OCI-LY3 (cell line): Measurements from ENCODE around the gene CLPX.

Experiments
- H2AFZ ChIP-seq: fragments of 200-600, 300-600 bp; shearing (Covaris generic); 2 replicates; pipeline ENCODE4 v1.6.0; 2014; ENCODE audit warnings: antibody characterized with exemption, low read depth, low read length
- H3K27ac ChIP-seq: fragments of 200-600, 300-600 bp; sonication (generic); 2 replicates; pipeline ENCODE4 v1.5.1; 2014; ENCODE audit warnings: mild to moderate bottlenecking, low read length, moderate library complexity, mixed read lengths
- H3K27me3 ChIP-seq: fragments of 200-600, 300-600 bp; sonication (generic); 2 replicates; pipeline ENCODE4 v1.6.1; 2014; ENCODE audit warnings: low read depth, low read length, mixed read lengths
- H3K36me3 ChIP-seq: fragments of 200-600, 300-600 bp; sonication (generic); replicated peaks from 2 replicates; pipeline ENCODE3; 2014; ENCODE audit warnings: low read depth, low read length, mixed read lengths
- H3K4me1 ChIP-seq: fragments of 300-600, 200-600 bp; sonication (generic); 2 replicates; pipeline ENCODE4 v1.6.1; 2014; ENCODE audit warnings: low read length, mixed read lengths
- H3K4me2 ChIP-seq: fragments of 200-600, 300-600 bp; sonication (generic); 2 replicates; pipeline ENCODE4 v1.6.1; 2014; ENCODE audit warnings: low read length, mixed read lengths
- H3K4me3 ChIP-seq: fragments of 300-600, 200-600 bp; sonication (generic); 2 replicates; pipeline ENCODE4 v1.5.1; 2014; ENCODE audit warnings: antibody characterized with exemption, mild to moderate bottlenecking, low read length, moderate library complexity
- H3K79me2 ChIP-seq: fragments of 300-600, 200-600 bp; shearing (Covaris generic); 2 replicates; pipeline ENCODE4 v1.6.1; 2014; ENCODE audit warnings: mild to moderate bottlenecking, low read length, mixed read lengths
- H3K9ac ChIP-seq: fragments of 300-600, 200-600 bp; shearing (Covaris generic); 2 replicates; pipeline ENCODE4 v1.6.0; 2014; ENCODE audit warnings: mild to moderate bottlenecking, low read length, moderate library complexity
- H3K9me3 ChIP-seq: fragments of 200-600, 300-600 bp; shearing (Covaris generic); 2 replicates; pipeline ENCODE4 v1.6.1; 2014; ENCODE audit warnings: low read length, mixed read lengths; ENCODE audit not compliant: insufficient read depth
- H4K20me1 ChIP-seq: fragments of 200-600, 300-600 bp; sonication (generic); 2 replicates; pipeline ENCODE4 v1.6.1; 2016; ENCODE audit warnings: low read length, mixed read lengths; ENCODE audit not compliant: insufficient read depth
- CTCF ChIP-seq: fragments of 200-600, 300-600 bp; sonication (generic); IDR thresholded peaks from 2 replicates; pipeline ENCODE4 v1.5.1; 2014; ENCODE audit warnings: antibody characterized with exemption, low read length, low read depth
- EZH2phosphoT487 ChIP-seq: fragments of 200-600 bp; shearing (Covaris generic); IDR thresholded peaks from 2 replicates; pipeline ENCODE4 v1.6.1; 2018; ENCODE audit warnings: antibody characterized with exemption, mixed run types, low read depth

CLPX gene

DNA sequence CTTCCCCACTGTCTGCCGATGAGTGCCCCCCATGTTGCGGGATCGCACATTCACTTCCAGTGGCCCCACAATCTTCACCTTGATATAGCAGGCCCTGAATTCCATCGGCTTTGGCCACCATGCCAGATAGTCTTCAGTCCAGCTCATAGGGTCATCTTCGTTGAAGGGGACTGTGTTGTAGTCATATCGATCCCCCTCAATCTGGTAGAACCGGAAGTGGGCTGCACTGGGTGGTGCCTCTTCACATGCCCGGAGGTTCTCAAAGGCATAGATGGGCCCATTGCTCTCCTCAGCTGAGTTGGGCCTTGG, 12.1 kb upstream of the CLPX start:
- H3K27ac ChIP-seq = no peak overlapping the region
- no peak overlapping the region for H2AFZ ChIP-seq
- H4K20me1 ChIP-seq = no peaks in the 10 kb centered on the region
- no peak overlapping the region for H3K9ac ChIP-seq
- H3K4me1 ChIP-seq = no peaks in the 10 kb centered on the region
- no peak overlapping the region for H3K4me3 ChIP-seq
- H3K4me2 ChIP-seq = no peak overlapping the region
- no peaks in the 10 kb centered on the region for H3K9me3 ChIP-seq
- no peak for TF ChIP-seq CTCF
- TF ChIP-seq EZH2phosphoT487 = no peak
- H3K36me3 ChIP-seq = no peaks in the 10 kb centered on the region
- H3K79me2 ChIP-seq = no peaks in the 10 kb centered on the region
- H3K27me3 ChIP-seq = peaks cover 6% of the 10 kb centered on the region; the same call in 1 of the 2 replicates

- Histone ChIP-seq H3K9me3 (no peaks in the 10 kb centered on the region), H3K79me2 (no peaks in the 10 kb centered on the region), H3K4me2 (no peak overlapping the region), H3K4me1 (no peaks in the 10 kb centered on the region), H3K36me3 (no peaks in the 10 kb centered on the region), H3K4me3 (no peak overlapping the region), H2AFZ (no peak overlapping the region), H4K20me1 (no peaks in the 10 kb centered on the region), H3K9ac (no peak overlapping the region), H3K27me3 (peaks cover 5% of the 10 kb centered on the region; the same call in 1 of the 2 replicates), H3K27ac (no peak overlapping the region)
- TF ChIP-seq CTCF = no peak
- TF ChIP-seq EZH2phosphoT487 = no peak
These were observed 11.6 kb upstream of the CLPX start for GRCh38 chr15:65196637-65197336.

GRCh38 chr15:65195548-65195923, 10.4 kb upstream of the CLPX start:
- H3K36me3 ChIP-seq = no peaks in the 10 kb centered on the region
- no peaks in the 10 kb centered on the region for H4K20me1 ChIP-seq
- no peaks in the 10 kb centered on the region for H3K79me2 ChIP-seq
- H3K4me2 ChIP-seq = no peak overlapping the region
- H3K4me1 ChIP-seq = no peaks in the 10 kb centered on the region
- no peak overlapping the region for H3K9ac ChIP-seq
- peaks cover 4% of the 10 kb centered on the region; the same call in 1 of the 2 replicates for H3K27me3 ChIP-seq
- TF ChIP-seq CTCF (no peak), EZH2phosphoT487 (no peak)
- no peak overlapping the region for H3K27ac ChIP-seq
- H2AFZ ChIP-seq = no peak overlapping the region
- no peak overlapping the region for H3K4me3 ChIP-seq
- H3K9me3 ChIP-seq = no peaks in the 10 kb centered on the region

GRCh38 chr15:65194826-65195547, 9.8 kb upstream of the CLPX start:
- Histone ChIP-seq H3K4me2 (no peak overlapping the region), H3K4me3 (no peak overlapping the region), H2AFZ (no peak overlapping the region), H3K27ac (no peak overlapping the region), H3K9ac (no peak overlapping the region), H3K36me3 (no peaks in the 10 kb centered on the region), H3K4me1 (no peaks in the 10 kb centered on the region), H3K27me3 (peaks cover 4% of the 10 kb centered on the region; the same call in 1 of the 2 replicates), H3K9me3 (no peaks in the 10 kb centered on the region), H4K20me1 (no peaks in the 10 kb centered on the region), H3K79me2 (no peaks in the 10 kb centered on the region)
- TF ChIP-seq CTCF (no peak), EZH2phosphoT487 (no peak)
